RPMI8226 (cell line): Measurements from ENCODE around the gene VIPR1.
A peak's percentile ranks its signal among the peaks of the same experiment; 100 is the strongest.
"Not testable (repeated sequence)": the region's sequence is repeated elsewhere in the genome, so short reads cannot be mapped to it uniquely, and the experiment has no call there.

Experiments used
- DNase-seq: peaks from one replicate; pipeline ENCODE4 v3.0.0-alpha.2; 2015

VIPR1 gene

DNA sequence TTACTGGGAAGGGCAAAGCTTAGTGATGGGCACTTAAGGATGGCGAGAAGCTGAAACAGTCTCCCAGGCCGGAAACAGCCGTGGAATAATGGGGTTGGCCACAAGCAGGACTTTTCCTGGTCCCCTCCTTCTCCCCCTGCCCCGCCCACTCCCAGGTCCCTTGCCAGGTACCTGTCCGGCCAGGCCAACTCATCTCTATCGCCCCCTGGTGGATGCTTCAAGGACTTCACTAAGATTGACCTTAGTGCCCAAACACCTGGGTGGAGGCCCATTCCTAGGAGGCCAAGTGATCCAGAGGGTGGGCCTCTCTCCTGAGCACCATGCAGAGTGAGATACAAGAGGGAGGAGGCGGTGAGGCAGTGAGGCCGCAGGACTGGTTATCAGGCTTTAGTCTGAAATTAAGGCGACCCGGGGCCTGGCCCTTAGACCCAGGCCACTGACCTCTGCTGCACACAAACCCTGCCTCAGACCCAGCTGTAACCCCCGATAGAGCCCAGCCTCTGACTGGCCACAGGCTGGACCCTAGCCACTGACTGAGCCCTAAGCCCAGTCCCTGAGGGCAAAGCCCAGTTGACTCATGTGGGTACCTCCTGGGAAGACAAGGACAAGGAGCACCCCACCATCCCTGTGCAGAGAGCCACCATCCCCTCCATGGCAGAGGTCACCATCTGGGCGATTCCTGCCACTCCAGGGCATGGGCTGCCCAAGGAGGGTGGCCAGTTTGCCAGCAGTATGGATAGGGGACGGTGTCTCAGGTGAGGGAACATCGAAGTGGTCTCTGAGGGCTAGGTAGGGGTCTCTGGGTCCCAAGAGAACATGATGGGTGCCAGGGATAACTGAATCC is 37.6 kb downstream of the VIPR1 start:
- DNase-seq, result peak; percentile 76

DNA sequence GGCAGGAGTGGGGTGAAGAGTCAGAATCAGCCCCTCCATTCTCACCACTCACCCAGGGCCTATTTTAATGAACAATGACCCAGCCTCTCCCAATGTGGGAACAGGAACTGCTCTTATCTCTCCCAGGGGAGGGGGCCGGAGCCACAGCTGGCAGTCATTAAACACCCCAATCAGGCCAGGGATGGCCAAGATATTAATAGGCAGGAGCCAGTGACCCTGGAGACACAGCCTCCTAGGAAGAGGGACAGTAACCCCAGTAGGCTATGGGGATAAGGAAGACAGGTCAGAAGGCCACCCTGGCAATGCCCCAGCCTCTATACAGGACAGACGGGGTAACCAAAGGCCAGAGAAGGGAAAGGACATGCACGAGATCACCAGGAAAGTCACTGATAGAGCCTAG is 38.6 kb downstream of the VIPR1 start:
- DNase-seq, result no peak

DNA sequence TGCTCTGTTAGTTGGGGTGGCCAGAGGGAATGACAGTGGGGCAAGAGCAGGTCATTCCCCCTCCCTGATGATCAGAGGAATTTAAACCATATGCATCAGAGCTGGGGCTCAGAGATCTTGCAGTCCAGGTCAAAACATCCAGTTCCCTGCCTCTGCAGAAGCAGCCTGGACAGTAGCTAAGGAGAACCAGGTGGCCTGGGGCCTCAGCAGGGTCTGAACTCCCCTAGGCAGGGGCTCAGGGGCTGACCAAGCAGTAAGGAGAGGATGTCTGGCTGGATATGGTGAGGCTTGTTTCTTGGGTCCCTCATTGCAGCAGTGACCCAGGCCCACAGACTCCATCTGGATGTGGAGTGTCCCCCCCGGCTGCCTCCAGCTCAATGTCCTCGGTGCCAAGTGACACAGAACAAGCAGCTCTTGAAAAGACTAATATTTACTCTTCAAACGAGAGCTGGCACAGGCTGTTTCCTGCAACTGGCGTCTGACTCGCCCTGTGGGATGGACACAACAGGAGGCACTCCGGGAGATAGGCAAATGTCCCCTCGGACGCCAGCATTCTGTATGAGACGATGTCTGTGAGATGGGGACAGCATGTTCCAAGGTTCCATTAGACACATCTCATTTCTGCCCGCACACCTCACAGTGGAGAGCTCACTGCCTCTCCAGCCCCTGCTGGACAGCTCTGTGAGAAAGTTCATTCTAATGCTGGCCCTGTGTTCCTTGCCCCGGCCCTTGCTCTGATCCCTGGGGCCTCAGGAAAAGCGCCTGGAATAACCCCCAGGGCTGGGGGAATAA is 42.2 kb downstream of the VIPR1 start:
- DNase-seq, result no peak

DNA sequence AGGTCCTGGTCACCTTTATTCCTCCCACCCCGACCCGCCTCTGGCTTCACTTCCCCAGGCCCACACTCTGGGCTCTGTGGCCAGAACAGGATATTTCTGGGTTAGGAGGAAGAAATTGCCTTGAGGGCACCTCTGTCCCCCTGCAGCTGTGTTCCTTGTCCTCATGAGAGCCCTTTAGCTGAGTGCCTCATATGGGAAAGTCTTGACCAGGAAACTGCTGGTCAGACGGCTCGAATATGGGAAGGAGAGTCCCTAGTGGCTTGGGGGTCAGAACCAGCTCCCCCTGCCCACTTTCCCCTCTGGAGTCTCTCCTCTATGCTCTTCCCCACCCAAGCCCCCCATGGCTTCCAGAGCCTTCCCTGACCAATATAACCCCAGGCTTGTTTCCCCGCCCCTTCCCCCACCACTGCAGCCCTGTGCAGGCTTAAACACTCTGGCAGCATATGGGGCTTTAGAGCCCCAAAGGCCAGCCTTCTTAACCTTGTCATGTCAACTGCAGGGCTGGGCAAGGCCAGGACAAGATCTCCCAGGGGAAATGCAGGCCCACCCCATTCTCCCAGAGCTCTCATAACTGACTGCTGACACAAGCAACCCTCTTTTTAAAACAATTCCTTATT is 42.9 kb downstream of the VIPR1 start:
- no peak for DNase-seq

DNA sequence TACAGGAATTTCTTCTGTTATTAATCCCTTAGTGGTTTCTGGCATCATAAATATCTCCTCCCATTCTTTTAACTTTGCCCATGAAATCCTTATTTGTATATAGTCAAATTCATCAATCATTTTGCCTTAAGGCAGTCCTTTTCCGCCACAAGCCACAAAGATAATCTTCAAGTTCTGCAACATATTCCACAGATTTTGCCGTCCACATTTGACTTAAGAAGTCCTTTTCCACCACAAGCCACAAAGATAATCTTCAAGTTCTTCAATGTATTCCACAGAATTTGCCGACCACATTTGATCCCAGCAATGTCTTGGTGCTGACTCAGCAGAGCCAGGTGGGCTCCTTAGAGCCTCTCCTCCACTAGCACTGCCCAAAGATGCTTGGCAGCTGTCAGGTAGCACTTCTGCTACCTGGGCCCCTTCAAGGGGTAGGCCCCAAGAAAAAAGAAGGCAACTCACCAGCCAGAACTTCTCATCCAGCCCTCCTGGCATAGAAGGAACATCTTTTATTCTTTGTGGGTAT is 44.3 kb downstream of the VIPR1 start:
- no peak for DNase-seq

DNA sequence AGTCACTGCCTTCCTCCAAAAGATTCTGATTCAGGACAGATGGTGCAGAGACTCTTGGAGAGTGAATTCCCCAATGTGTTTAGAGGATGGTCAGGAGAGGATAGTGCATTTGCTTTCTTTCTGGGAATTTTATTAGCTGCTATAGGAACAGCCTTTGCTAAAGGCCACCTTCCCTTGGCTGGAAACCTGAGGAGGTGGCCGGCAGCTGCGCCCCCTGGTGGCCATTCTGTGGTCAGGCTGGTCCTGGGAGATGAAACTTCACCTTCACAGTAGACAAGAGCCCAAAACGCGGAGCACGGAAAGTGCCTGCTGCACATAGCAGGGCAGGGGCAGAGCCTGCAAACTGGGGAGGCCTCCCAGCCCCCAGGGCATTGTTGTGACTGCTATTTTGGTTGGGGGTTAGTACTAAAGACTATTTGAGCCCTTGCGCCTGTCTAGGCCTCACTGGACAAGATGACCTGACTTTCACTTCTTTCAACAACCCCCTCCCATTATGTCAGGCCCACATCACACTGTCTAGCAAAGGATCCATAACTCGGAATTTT is 45.0 kb downstream of the VIPR1 start:
- peak; percentile 73 for DNase-seq

DNA sequence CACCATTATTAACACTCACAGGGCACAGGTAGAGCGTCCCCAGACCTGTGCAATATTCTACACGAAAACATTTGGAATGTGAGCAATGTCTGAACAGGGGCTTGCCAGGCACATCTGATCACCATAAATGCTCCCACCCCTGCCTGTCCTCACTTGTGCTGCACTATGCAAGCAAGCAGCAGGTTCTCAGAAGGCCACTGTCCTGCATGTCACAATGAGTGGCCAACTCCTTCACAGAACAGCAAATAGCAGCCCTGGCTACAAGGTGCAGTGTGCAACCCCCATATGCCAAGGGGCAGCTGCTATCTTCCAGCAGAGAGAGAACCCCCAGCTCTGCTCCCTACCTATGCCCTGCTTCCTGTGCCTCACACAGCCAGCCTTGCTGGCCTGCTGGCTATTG is 46.7 kb downstream of the VIPR1 start:
- no peak for DNase-seq

DNA sequence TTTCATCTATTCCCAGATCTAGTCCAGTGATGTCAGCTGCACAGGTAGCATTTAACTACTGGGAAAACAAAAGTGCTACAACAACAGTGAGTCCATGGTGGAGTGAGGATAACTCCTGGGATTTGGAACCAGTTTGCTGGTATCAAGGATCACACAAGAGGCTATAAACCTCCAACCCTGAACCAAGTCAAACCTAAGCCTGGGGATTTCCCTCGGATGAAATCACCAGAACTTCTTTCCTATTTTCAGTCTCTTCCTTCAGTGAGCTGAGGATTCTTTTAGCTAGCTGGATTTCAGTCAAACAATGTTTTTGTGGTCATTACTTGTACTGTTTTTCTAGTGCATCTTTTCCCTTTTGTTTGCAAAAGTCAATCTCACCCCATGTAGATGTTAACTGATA is 47.8 kb downstream of the VIPR1 start:
- DNase-seq, result no peak

DNA sequence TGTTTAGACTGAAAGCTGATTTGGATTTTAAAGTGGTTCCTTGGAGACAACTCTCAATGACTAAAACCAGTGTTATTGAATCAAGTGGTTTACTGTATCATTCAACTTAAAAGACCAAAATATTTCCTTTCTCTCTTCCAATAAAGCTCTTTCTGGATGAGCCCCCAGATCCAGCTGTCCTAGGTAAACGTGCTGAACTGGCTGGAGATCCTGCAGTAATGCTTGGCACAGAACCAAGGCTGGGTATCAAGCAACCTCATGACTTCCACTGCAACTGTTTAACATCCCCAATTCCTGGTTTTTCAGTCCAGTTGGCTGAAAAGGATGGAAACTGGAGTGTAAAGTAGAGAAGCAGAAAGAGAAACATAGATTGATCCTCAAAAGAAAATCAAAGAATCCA is 50.4 kb downstream of the VIPR1 start:
- no peak for DNase-seq

DNA sequence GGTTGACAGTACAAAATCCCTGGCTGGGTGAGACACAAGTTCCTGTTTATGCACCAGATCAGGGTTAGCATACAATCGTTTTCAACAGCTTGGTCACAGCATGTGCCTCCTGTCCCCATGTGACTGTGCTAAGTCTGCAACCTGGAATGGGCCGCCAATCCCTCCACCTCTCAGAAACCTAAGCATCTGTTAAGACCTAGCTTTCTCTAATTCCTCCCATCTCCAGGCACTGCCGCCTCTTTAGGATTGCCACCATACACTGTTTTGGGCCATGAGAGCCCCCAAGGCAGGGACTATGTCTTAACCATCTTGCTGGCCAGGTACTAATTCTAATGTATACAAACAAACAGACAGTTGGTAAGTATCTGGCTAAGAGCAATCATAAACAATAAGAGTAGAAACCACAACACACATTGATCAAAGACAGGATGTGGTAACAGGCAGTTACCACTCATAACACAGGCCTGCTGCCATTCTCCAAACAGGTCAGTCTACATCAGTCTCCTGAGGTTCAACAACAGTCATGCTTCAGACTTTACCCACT is 53.7 kb downstream of the VIPR1 start:
- DNase-seq, result no peak

DNA sequence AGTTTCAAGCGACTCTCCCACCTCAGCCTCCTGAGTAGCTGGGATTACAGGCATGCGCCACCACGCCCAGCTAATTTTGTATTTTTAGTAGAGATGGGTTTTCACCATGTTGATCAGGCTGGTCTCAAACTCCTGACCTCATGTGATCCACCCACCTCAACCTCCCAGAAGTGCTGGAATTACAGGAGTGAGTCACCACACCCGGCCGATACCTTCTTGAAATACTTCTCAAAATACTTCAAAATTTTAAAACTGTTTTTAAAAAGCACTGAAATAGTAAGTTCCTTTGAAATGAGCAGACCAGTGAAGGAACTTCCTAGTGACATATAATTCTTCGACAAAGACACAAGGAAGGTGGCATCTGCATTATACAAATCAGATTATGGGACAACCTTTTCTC is 54.4 kb downstream of the VIPR1 start:
- DNase-seq, result not testable (repeated sequence)

DNA sequence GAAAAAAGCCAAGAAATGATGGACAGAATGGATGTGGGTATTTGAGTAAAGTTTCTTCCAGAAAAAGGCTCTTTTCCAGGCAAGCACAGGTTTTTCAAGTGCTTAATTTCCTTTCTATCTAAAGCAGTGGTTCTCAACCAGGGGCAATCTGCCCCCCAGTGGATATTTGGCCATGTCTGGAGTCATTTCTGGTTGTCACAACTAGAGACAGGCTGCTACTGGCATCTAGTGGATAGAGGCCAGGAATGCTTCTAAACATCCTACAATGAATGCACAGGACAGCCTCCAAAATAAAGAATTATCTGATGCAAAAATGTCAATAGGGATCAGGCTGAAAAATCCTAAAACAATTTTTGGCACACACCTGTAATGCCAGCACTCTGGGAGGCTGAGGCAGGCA is 55.4 kb downstream of the VIPR1 start:
- peak; percentile 35 for DNase-seq

DNA sequence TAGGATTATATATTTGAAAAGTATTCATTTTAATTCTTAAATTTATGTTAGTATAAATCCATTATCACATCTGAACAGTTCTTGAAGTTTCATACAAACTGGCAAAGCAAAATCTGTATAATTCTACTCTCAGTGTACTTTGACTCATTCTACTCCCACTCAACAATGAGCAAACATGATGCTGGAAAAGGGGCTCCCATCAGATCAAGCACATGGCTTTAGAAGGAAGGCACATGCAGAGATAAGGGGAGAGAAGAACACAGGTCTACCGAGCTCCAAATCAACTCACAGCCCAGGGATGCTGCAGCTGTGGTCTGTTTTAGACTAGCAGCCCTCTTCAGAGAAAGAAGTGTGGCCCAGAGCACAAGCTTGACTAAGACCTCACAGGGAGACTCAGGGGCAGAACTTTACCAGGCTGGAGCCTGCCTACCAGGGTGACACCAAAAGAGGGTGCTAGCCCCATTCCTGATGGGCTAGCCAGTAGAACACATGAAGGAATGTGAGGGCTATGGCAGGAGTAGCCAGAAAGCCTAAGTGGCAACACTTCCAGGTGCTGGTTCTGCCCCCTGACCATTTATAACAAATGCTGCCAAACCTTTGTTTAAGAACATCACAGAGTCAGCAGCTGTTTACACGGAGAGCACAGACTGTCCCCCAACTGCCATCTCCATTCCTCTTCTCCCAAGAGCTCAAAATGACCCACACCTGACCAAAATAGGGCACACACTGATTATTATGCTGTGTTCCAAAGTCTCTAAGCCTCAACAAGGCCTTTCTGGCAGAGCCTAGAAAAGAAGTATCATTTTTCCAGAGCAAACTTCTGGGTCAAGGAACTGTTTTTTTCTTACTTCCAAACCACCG is 59.8 kb downstream of the VIPR1 start:
- DNase-seq, result no peak

DNA sequence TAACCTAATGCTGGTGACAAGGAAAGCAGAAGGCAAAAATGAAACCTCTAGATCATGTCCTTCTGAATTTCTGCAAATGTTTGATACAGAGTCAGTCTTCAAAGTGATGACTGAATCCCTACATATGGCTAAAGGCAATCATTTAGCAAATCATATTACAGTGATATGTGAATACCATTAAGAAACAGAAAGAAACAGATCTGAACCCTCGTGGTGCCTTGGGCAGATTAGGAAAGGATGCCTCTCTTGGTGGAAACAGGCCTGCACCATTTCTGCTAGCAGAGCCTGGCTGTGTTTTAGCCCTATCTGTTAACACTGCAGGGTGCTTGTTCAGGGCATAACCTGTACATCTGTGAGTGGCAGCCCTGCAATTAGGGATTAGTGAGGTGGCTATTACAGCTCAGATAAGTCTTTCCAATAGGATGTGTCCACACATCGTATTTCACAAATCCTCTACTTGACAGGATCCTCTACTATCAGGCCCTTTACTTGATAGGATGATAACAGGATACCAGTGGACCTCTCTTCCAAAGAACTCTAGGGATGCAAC is 67.2 kb downstream of the VIPR1 start:
- DNase-seq, result no peak

DNA sequence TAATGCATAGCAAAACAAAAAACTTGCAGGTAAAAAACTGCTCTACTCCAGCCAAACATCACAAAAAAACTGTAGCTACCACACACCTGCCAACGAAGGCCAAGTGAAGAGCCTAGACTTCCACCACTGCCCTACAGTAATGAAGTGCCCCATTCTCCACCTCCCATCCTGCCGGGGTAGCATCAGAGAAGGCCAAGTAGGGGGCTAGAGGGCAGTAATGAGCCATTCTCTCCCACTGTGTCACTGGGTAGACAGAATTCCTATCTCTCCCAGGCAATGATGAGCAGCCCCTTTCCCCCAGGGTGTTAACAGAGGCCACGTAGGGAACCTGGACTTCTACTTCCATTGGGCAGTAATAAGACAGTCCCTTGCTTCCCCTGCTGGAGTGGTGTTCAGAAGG is 69.8 kb downstream of the VIPR1 start:
- DNase-seq, result peak; percentile 47

DNA sequence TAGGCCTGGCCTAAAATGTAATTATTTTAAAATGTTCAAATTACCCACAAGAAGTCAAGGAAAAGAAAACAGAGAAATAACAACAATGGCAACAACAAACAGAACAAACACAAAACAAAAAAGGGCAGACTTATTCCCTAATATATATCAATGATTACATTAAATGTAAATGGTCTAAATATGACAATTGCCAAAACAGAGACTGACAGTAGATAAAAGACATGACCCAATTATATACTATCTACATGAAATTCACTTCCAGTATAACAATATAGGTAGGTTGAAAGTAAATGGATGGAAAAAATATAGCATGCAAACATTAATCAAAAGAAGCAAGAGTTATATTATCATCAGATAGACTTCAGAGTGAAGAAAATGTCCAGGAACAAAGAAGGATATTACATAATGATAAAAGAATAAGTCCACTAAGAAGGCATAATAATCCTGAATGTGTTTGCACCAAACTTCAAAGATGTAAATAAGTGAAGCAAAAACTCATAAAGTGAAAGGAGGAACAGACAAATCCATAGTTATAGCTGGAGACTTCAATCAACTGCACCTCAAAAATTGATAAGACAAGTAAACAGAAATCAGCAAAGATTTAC is 72.8 kb downstream of the VIPR1 start:
- no peak for DNase-seq

DNA sequence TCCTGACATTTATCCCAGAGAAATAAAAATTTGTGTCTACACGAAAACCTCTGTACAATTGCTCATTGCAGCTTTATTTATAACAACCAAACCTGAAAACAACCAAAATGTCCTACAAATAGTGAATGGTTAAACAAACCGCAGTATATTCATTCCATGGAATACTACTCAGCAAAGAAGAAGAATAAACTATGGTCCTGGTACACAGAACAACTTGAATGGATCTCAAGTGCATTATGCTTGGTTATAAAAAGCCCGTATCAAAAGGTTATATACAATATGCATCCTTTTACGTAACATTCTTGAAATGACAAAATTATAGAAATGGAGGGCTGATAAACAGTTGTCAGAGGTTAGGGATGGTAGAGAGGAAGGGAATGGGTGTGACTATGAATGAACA is 75.6 kb downstream of the VIPR1 start:
- no peak for DNase-seq

DNA sequence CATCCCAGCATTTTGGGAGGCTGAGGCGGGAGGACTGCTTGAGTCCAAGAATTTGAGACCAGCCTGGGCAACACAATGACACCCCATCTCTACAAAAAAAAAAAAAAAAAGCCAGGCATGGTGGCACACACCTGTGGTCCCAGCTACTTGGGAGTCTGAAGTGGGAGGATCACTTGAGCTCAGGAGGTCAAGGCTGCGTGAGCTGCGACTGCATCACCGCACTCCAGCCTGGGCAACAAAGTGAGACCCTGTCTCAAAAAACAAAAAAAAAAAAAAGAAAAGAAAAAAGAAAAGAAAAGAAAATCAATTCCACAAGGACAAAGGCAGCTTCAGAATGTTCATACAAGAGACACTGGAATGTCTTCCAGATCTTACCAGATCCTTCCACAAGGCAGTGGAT is 76.9 kb downstream of the VIPR1 start:
- DNase-seq, result not testable (repeated sequence)

DNA sequence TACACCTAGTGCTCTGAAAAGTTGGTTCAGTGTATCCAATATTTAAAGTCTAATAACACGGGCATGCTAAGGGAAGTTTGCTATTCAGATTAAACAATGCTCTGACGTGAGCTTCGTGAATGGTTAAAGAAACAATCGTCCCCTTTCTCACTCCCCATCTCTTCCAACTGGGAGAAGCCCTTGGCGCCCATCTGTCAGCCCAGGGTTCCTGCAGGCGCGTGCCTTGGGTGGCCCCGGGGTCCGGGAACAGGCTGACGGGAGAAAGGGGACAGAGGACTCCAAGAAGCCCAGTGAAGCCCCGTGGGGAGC is 78.9 kb downstream of the VIPR1 start:
- DNase-seq, result no peak

DNA sequence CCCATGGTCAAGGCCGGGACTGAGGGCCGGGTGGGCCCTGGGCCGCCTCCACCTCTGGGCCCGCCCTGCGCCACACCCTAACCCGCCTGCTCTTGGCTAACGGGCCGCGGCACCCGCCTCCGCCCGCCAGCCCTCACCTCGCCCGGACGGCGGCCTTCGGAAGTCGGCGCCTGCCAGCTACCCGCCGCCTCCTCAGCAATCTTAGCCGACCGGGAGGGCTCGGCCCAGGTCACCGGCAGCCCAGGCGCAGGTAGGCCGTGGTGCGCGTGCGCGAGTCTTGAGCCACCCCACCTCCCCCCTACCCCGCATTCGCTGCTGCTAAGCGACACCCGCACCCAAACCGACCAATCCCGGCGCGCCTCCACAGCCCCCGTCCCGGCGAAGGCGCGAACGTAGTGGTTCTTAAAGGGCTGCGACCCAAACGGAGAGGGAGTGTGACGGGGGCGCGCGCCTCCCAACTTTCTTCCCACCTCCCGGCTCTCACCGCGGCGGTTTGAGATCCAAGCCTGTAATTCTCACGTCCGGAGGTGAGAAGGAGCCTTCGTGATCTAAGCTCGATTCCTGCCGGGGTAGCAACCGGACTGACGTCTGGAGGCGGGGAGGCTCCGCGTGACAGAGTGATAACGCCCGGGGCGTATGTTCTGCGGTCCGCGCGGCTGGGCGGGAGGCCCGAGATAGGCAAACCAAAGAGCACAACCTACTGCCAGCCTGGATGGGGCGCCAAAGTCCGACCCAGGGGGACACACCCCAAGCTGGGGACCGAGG is 79.4 kb downstream of the VIPR1 start, which contains the start of gene SEC22C:
Gene SEC22C (minus strand): TSS at position 259 of the 765 bp plus-strand sequence. CDS start 12,921 bp downstream, outside the sequence.
- DNase-seq, result peak; percentile 97
